Heart left ventricle (tissue), 16 donors: ENCODE results near the gene STRADA. TPM values are rescaled to one million over a fixed set of nuclear protein-coding genes. Genes with fewer than 3 reads are reported as not detected.
A peak's percentile ranks its signal among the peaks of the same experiment; 100 is the strongest.

Source experiments
- ATAC-seq, 4 donors: fragments of 200-7000 bp; cut with Tn5 transposase; one replicate each; pipeline ENCODE4 v1.9.1; 2020 to 2022; ENCODE audit warnings: moderate library complexity in 4 of 4, mild to moderate bottlenecking in 3 of 4, moderate number of reproducible peaks in 1 of 4
- DNase-seq, 5 donors: peaks; one replicate each; pipeline ENCODE4 v3.0.0-alpha.2; 2020
- H3K27ac ChIP-seq, 12 donors: fragments of 200-600 bp; sonication (generic) in 4 of 12; one replicate each; pipeline versions ENCODE4 v1.5.0 to v1.8.0; 2016 to 2022; ENCODE audit warnings: mild to moderate bottlenecking in 2 of 12
- H3K27me3 ChIP-seq, 9 donors: fragments of 200-600 bp; sonication (generic) in 2 of 9; one replicate each; pipeline versions ENCODE4 v1.5.1 to v1.8.0; 2016 to 2022; ENCODE audit warnings: mild to moderate bottlenecking in 3 of 9
- H3K36me3 ChIP-seq, 9 donors: fragments of 200-600 bp; sonication (generic) in 2 of 9; one replicate each; pipeline versions ENCODE4 v1.5.0 to v1.8.0; 2018 to 2022; ENCODE audit warnings: mild to moderate bottlenecking in 2 of 9
- H3K4me1 ChIP-seq, 12 donors: fragments of 200-600 bp; sonication (generic) in 4 of 12; one replicate each; pipeline versions ENCODE4 v1.5.0 to v1.8.0; 2016 to 2022; ENCODE audit warnings: mild to moderate bottlenecking in 3 of 12
- H3K4me3 ChIP-seq, 12 donors: fragments of 200-600 bp; sonication (generic) in 4 of 12; one replicate each; pipeline versions ENCODE4 v1.5.0 to v1.8.0; 2017 to 2022; ENCODE audit warnings: mild to moderate bottlenecking in 9 of 12, moderate library complexity in 4 of 12
- H3K9me3 ChIP-seq, 12 donors: fragments of 200-600 bp; sonication (generic) in 4 of 12; one replicate each; pipeline versions ENCODE4 v1.5.0 to v1.8.0; 2016 to 2022; ENCODE audit warnings: mild to moderate bottlenecking in 1 of 12
- CTCF ChIP-seq, 12 donors: fragments of 200-600 bp; sonication (generic) in 4 of 12; IDR thresholded peaks; one replicate each; pipeline versions ENCODE4 v1.5.0 to v1.8.0; 2018 to 2022; ENCODE audit warnings: antibody characterized with exemption in 12 of 12, mild to moderate bottlenecking in 5 of 12
- POLR2A ChIP-seq, 2 donors: fragments of 450-650 bp; IDR thresholded peaks; one replicate each; pipeline ENCODE4 v1.6.1; 2017; ENCODE audit warnings: antibody characterized with exemption in 2 of 2, mild to moderate bottlenecking in 2 of 2, moderate library complexity in 2 of 2
- WGBS, 4 donors: extraction: QIAGEN DNeasy Blood & Tissue Kit in 2 of 4; methylation state at CpG; one replicate each; pipeline versions ENCODE4 v1.1.5 to v1.1.7; 2013 to 2018; 5-methylcytosine and 5-hydroxymethylcytosine counted together
- intact Hi-C, 10 donors: fragments of 100-400 bp; cut with DNase I; formaldehyde crosslinking; loops; one replicate each; pipeline versions ENCODE4 v1.11.1 to v1.14.2; 2022
- polyA plus RNA-seq, 2 donors: library from polyadenylated mRNA; stranded (reverse); fragments of 200-250 nt; gene quantifications; one replicate each; pipeline ENCODE4 v1.2.3, GENCODE V29; 2013
- total RNA-seq, 9 donors: library from RNA; depleted of rRNA in 2 of 9; stranded (reverse); fragments of >200 nt in 2 of 9; fragmentation: NEBNext Ultra II Directional in 3 of 9; extraction: Animal tissue kit (Norgen Biotek cat#: 25700) in 3 of 9; gene quantifications; one replicate each; pipeline versions ENCODE4 v1.1.0 to v1.2.4, GENCODE V29; 2016 to 2023
- donor health status: ischemic (EF 13 %, LVEDD 7.1; RV severe dilation, severe dysfunction).
- donor health status: healthy with polysubstance abuse.
- donor health status: DM: no; HTN: yes; CAD: no.
- donor health status: DM: no; HTN: no; CAD: no.
- donor health status: ischemic (EF 25% LVEDD 6.9; RV normal size, moderate dysfunction).
- donor health status: ischemic (EF 25% LVEDD 5.7; RV mildly dilated, moderate dysfunction).
- donor health status: healthy.
- donor health status: DM: yes; HTN: yes; CAD: no.
- donor health status: ischemic (EF 35%, LVEDD 5.7; RV mildly dilated, moderate dysfunction).
- donor health status: nonischemic (EF 11% LVEDD 7.7; RV severe dilation, severe dysfunction).
- donor health status: DM: yes; HTN: yes; CAD: no.
- donor health status: PGD.
- donor health status: ischemic (EF 29% LVEDD 5.4; RV normal size, mild dysfunction).
- donor health status: nonischemic (EF 23%, LVEDD 6.1; RV moderate dilation, normal function).

STRADA gene
- total and polyA plus RNA-seq, 11 donors, result 10.2 to 26.1 (median 15.4) TPM

GRCh38 chr17:63675607-63676546 is 65.7 kb downstream of the STRADA start:
- H3K27ac ChIP-seq, result peak overlapping the region; percentile 43 to 94 (median 86)
- peaks cover 3 to 55% (median 38%) of the 10 kb centered on the region in 12 donors for H3K4me1 ChIP-seq
- H3K9me3 ChIP-seq, result no peaks in the 10 kb centered on the region
- peak in 4 of 5 donors; percentile 82 to 87 (median 86) for DNase-seq
- TF ChIP-seq POLR2A (IDR thresholded peaks at IDR 0.05), result no peak
- TF ChIP-seq CTCF (IDR thresholded peaks at IDR 0.05), result no peak
- peaks cover 0 to 76% (median 52%) of the 10 kb centered on the region in 9 donors for H3K36me3 ChIP-seq
- 13 to 30% (median 20%) methylated on average over 5 to 6 of the region's 6 CpGs for WGBS, 4 donors
- peak; percentile 84 to 93 (median 92) for ATAC-seq
- peak overlapping the region in 10 of 12 donors; percentile 7 to 47 (median 33) for H3K4me3 ChIP-seq
- intact Hi-C loops, result loop anchor here in 4 of 10 donors (1.0 to 5.0 kb wide), 4 partner anchors 25 to 124 kb away; partner anchors contain the start of genes MAP3K3 (in 3 of the 4) and DCAF7 (in 1 of the 4)
- no peaks in the 10 kb centered on the region for H3K27me3 ChIP-seq

GRCh38 chr17:63675231-63675606 is 66.4 kb downstream of the STRADA start:
- Histone ChIP-seq H3K4me1 (peaks cover 3 to 51% (median 37%) of the 10 kb centered on the region in 12 donors), H3K36me3 (peaks cover 0 to 73% (median 54%) of the 10 kb centered on the region in 9 donors), H3K9me3 (no peaks in the 10 kb centered on the region), H3K27ac (peak overlapping the region; percentile 43 to 94 (median 86)), H3K4me3 (peak overlapping the region in 10 of 12 donors; percentile 7 to 47 (median 33)), H3K27me3 (no peaks in the 10 kb centered on the region)
- no peak for TF ChIP-seq CTCF (IDR thresholded peaks at IDR 0.05)
- no peak for TF ChIP-seq POLR2A (IDR thresholded peaks at IDR 0.05)
- intact Hi-C loops, result loop anchor here in 4 of 10 donors (1.0 to 5.0 kb wide), 4 partner anchors 26 to 123 kb away; partner anchors contain the start of genes MAP3K3 (in 3 of the 4) and DCAF7 (in 1 of the 4)
- WGBS, 4 donors, result 11 to 24% (median 13%) methylated on average over 4 of the region's 4 CpGs
- DNase-seq, result peak in 2 of 5 donors; percentile 43 to 55
- peak; percentile 45 to 86 (median 76) for ATAC-seq

- H3K36me3 ChIP-seq, result peaks cover 0 to 76% (median 58%) of the 10 kb centered on the region in 9 donors
- H3K27ac ChIP-seq, result no peak overlapping the region
- no peak for DNase-seq
- H3K27me3 ChIP-seq, result no peaks in the 10 kb centered on the region
- H3K4me3 ChIP-seq, result no peak overlapping the region
- 92 to 97% (median 96%) methylated on average over 2 of the region's 2 CpGs for WGBS, 4 donors
- TF ChIP-seq CTCF (IDR thresholded peaks at IDR 0.05) (no peak), POLR2A (IDR thresholded peaks at IDR 0.05) (no peak)
- peaks cover 3 to 54% (median 35%) of the 10 kb centered on the region in 12 donors for H3K4me1 ChIP-seq
- intact Hi-C loops, result loop anchor here in 1 of 10 donors (5.0 kb wide), 1 partner anchor 46 kb away; no protein-coding TSS in a partner anchor
- no peak for ATAC-seq
- H3K9me3 ChIP-seq, result no peaks in the 10 kb centered on the region
These were observed 68.7 kb downstream of the STRADA start for GRCh38 chr17:63672856-63673255.
